Lower leg skin (tissue), 3 donors: ENCODE measurements around the gene ZNF512.

ENCODE experiments used
- POLR2A ChIP-seq, 2 donors: fragments of 450-650 bp; IDR thresholded peaks; one replicate each; pipeline ENCODE4 v1.6.1; 2016 to 2017; ENCODE audit warnings: antibody characterized with exemption in 2 of 2, mild to moderate bottlenecking in 1 of 2, moderate library complexity in 1 of 2
- TF ChIP-seq, protein P1 (sequence below), 3 donors: fragments of 450-650 bp; IDR thresholded peaks; one replicate each; pipeline ENCODE4 v1.5.1; 2016; ENCODE audit warnings: antibody characterized with exemption in 3 of 3, mild to moderate bottlenecking in 3 of 3, moderate library complexity in 2 of 3

DNA sequence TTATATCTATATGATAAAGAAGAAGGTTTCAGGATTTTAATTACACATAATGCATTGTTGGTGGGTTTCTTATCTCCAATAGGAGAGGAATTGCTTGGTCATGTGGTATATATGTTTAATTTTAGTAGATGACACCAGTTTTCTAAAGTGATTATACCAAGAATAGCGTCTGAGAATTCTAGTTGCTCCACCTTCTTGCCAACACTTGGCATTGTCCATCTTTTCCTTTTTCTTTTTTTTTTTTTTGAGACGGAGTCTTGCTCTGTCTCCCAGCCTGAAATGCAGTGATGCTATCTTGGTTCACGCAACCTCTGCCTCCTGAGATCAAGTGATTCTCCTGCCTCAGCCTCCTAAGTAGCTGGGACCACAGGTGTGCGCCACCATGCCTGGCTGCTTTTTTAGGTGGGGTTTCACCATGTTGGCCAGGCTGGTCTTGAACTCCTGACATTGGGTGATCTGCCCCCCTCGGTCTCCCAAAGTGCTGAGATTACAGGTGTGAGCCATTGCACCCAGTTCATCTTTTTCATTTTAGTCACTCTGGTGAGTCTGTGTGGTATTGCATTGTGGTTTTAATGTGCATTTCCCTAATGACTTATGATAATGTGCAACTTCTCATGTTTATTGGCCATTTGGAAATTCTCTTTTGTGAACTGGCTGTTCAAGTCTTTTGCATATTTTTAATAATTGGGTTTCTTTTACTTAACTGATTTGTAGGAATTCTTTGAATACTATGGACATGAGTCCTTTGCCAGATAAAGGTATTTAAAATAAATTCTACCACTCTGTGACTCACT lies 37.3 kb upstream of the ZNF512 start:
- no peak for TF ChIP-seq POLR2A (IDR thresholded peaks at IDR 0.05)
- TF ChIP-seq, protein P1, sequence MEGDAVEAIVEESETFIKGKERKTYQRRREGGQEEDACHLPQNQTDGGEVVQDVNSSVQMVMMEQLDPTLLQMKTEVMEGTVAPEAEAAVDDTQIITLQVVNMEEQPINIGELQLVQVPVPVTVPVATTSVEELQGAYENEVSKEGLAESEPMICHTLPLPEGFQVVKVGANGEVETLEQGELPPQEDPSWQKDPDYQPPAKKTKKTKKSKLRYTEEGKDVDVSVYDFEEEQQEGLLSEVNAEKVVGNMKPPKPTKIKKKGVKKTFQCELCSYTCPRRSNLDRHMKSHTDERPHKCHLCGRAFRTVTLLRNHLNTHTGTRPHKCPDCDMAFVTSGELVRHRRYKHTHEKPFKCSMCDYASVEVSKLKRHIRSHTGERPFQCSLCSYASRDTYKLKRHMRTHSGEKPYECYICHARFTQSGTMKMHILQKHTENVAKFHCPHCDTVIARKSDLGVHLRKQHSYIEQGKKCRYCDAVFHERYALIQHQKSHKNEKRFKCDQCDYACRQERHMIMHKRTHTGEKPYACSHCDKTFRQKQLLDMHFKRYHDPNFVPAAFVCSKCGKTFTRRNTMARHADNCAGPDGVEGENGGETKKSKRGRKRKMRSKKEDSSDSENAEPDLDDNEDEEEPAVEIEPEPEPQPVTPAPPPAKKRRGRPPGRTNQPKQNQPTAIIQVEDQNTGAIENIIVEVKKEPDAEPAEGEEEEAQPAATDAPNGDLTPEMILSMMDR (IDR thresholded peaks at IDR 0.05), result no peak
